HepG2 (cell line): ENCODE data around the gene APOC1. TPM values are rescaled to one million over a fixed set of nuclear protein-coding genes. Genes with fewer than 3 reads are reported as not detected.

Source experiments
- ATF7 ChIP-seq, 2 experiments: fragments of 450-650 bp in 1 of 2; sonication (generic) in 1 of 2; formaldehyde crosslinking in 1 of 2; IDR thresholded peaks; 2 replicates each; pipeline versions ENCODE4 v1.4.0 to v1.6.1; 2016 to 2020; ENCODE audit warnings: antibody characterized with exemption in 1 of 2, mild to moderate bottlenecking in 1 of 2, missing genetic modification reagents in 1 of 2
- EP300 ChIP-seq, 3 experiments: sonication (generic) in 1 of 3; formaldehyde crosslinking in 1 of 3; IDR thresholded peaks; 2 replicates each; pipeline versions ENCODE4 v1.5.1 to v1.6.1; 2011 to 2020; ENCODE audit warnings: low read depth in 2 of 3, low read length in 2 of 3, borderline replicate concordance in 1 of 3, improper control_type of control experiment in 1 of 3, mild to moderate bottlenecking in 1 of 3, missing genetic modification reagents in 1 of 3, moderate library complexity in 1 of 3
- GABPA ChIP-seq, 2 experiments: IDR thresholded peaks; 2 replicates each; pipeline ENCODE4 v1.6.1; 2011 to 2016; ENCODE audit warnings: low read depth in 2 of 2, low read length in 1 of 2, missing biosample characterization in 1 of 2, missing genetic modification characterization in 1 of 2
- GTF3A ChIP-seq: sonication (generic); formaldehyde crosslinking; conservative IDR thresholded peaks from 2 replicates; pipeline ENCODE4 v1.4.0; 2020; ENCODE audit warnings: mild to moderate bottlenecking, missing genetic modification reagents
- KAT2B ChIP-seq: fragments of 150-350 bp; IDR thresholded peaks from 2 replicates; pipeline ENCODE4 v1.6.1; 2014; ENCODE audit warnings: low read depth, low read length, borderline replicate concordance
- KDM6A ChIP-seq: IDR thresholded peaks from 2 replicates; pipeline ENCODE4 v1.6.1; 2016; ENCODE audit warnings: low read depth
- MEF2D ChIP-seq: sonication (generic); formaldehyde crosslinking; IDR thresholded peaks from 2 replicates; pipeline ENCODE4 v1.5.1; 2020; ENCODE audit warnings: mild to moderate bottlenecking, missing genetic modification reagents
- MIER3 ChIP-seq: IDR thresholded peaks from 2 replicates; pipeline ENCODE4 v1.6.1; 2016; ENCODE audit warnings: missing compliant biosample characterization, borderline replicate concordance
- POLR2AphosphoS2 ChIP-seq: IDR thresholded peaks from 2 replicates; pipeline ENCODE4 v1.6.1; 2011; ENCODE audit warnings: low read depth, low read length, improper control_type of control experiment
- PRPF4 ChIP-seq: fragments of 200-400 bp; formaldehyde crosslinking; IDR thresholded peaks from 2 replicates; pipeline ENCODE4 v1.6.1; 2016; ENCODE audit warnings: low read length, low read depth; ENCODE audit not compliant: poor library complexity, severe bottlenecking
- PTBP1 ChIP-seq: fragments of 200-400 bp; formaldehyde crosslinking; IDR thresholded peaks from 2 replicates; pipeline ENCODE4 v1.6.1; 2018; ENCODE audit warnings: low read length, low read depth; ENCODE audit not compliant: poor library complexity, severe bottlenecking
- SAP130 ChIP-seq: IDR thresholded peaks from 2 replicates; pipeline ENCODE4 v1.6.1; 2016; ENCODE audit warnings: low read depth
- SMAD3 ChIP-seq: sonication (generic); formaldehyde crosslinking; IDR thresholded peaks from 2 replicates; pipeline ENCODE4 v1.4.0; 2020; ENCODE audit warnings: missing genetic modification reagents
- SP2 ChIP-seq: sonication (generic); formaldehyde crosslinking; IDR thresholded peaks from 2 replicates; pipeline ENCODE4 v1.5.1; 2020; ENCODE audit warnings: mild to moderate bottlenecking, missing genetic modification reagents
- TEAD2 ChIP-seq: sonication (generic); formaldehyde crosslinking; IDR thresholded peaks from 2 replicates; pipeline ENCODE4 v1.9.0; 2021; ENCODE audit warnings: missing genetic modification reagents
- ZNF33B ChIP-seq: sonication (generic); formaldehyde crosslinking; IDR thresholded peaks from 2 replicates; pipeline ENCODE4 v1.5.1; 2020; ENCODE audit warnings: mild to moderate bottlenecking, missing genetic modification reagents
- ZNF350 ChIP-seq: sonication (generic); formaldehyde crosslinking; IDR thresholded peaks from 2 replicates; pipeline ENCODE4 v1.4.0; 2020; ENCODE audit warnings: mild to moderate bottlenecking, low read depth, missing genetic modification reagents, borderline replicate concordance
- polyA plus RNA-seq, 8 experiments: library from polyadenylated mRNA; depleted of rRNA in 3 of 8; stranded (reverse) in 7 of 8; unstranded in 1 of 8; fragments of >200 nt; fragmentation: Illumina TruSeq in 4 of 8; extraction: Trizol in 4 of 8; gene quantifications; 2 replicates each; pipeline versions ENCODE4 v1.2.1 to v1.2.3, GENCODE V29; 2011 to 2016; ENCODE audit warnings: low read depth in 4 of 8, missing spikeins in 1 of 8, mixed read lengths in 1 of 8; ENCODE audit not compliant: insufficient read depth in 1 of 8
- total RNA-seq, 5 experiments: library from RNA; depleted of rRNA; stranded (reverse); fragments of >200 nt; fragmentation: Illumina TruSeq; extraction: Trizol; gene quantifications; 2 replicates each; pipeline ENCODE4 v1.2.3, GENCODE V29; 2016; ENCODE audit warnings: low read depth in 1 of 5
- TF ChIP-seq, protein P1 (sequence below): sonication (generic); formaldehyde crosslinking; IDR thresholded peaks from 2 replicates; pipeline ENCODE4 v1.9.0; 2021; ENCODE audit warnings: missing genetic modification reagents, borderline replicate concordance
- TF ChIP-seq, protein P2 (sequence below): sonication (generic); IDR thresholded peaks from 2 replicates; pipeline ENCODE4 v1.6.1; 2016; ENCODE audit warnings: low read depth, borderline replicate concordance
- TF ChIP-seq, protein P3 (sequence below): fragments of 450-650 bp; IDR thresholded peaks from 2 replicates; pipeline ENCODE4 v1.6.1; 2016
- TF ChIP-seq, protein P4 (sequence below), 2 experiments: sonication (generic) in 1 of 2; formaldehyde crosslinking in 1 of 2; IDR thresholded peaks; 2 replicates each; pipeline versions ENCODE4 v1.4.0 to v1.6.1; 2018 to 2020; ENCODE audit warnings: missing genetic modification reagents in 2 of 2, borderline replicate concordance in 1 of 2, low read depth in 1 of 2, mild to moderate bottlenecking in 1 of 2, missing biosample characterization in 1 of 2

APOC1 gene
- total and polyA plus RNA-seq, 2 of the 13 experiments (the other 11 are each of a cell fraction or from before 2014, with no cell fraction given): 600 to 1,235 TPM

DNA sequence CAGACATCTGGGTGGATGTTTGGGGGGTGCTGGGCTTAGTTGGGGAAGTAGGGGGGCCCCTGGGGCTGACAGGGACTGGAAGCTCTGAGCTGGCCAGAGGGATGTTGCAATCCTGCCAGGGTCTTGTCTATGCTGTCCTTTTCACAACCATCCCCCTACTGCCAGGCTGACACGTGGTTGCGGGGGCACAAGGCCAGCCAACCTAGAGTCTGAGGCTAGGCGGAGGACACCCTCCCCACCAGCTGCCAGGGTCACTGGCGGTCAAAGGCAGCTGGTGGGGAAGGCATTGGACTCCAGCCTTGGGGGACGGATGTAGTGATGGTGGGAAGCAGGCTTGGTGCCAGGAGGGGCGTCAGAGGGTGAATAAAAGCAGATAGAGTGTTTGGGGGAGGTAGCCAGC, 1.6 kb upstream of the APOC1 start (continued):
- TF ChIP-seq KAT2B (no peak), ATF7 (IDR thresholded peaks at IDR 0.05) (no peak), ATF7 (CRISPR knock-in tag; IDR thresholded peaks at IDR 0.05) (peak; percentile 34; the same call in 1 of the 2 replicates), MIER3 (CRISPR knock-in tag) (peak; percentile 92; the same call in 1 of the 2 replicates), GTF3A (CRISPR knock-in tag) (no peak), KDM6A (peak; percentile 70), TEAD2 (CRISPR knock-in tag) (no peak), SAP130 (CRISPR knock-in tag) (peak; percentile 94), PRPF4 (no peak), GABPA (IDR thresholded peaks at IDR 0.05; ENCODE audit: low read depth, low read length) (no peak), GABPA (CRISPR knock-in tag; IDR thresholded peaks at IDR 0.05; ENCODE audit: low read depth) (peak; percentile 30; the same call in 1 of the 2 replicates), ZNF33B (no peak), MEF2D (0 out of 2 replicates have a peak, but pooled peaks have one; percentile 65), SMAD3 (CRISPR knock-in tag) (0 out of 2 replicates have a peak, but pooled peaks have one; percentile 29), EP300 (IDR thresholded peaks at IDR 0.05; ENCODE audit: low read depth in 2 of 2, low read length in 2 of 2) (peak in 1 of 2 experiments; percentile 79; a peak in 2 of 4 replicates), EP300 (CRISPR knock-in tag; IDR thresholded peaks at IDR 0.05; ENCODE audit: borderline replicate concordance) (peak; percentile 82), POLR2AphosphoS2 (no peak), ZNF350 (peak; percentile 36; the same call in 1 of the 2 replicates), SP2 (CRISPR knock-in tag) (no peak), PTBP1 (no peak)
- TF ChIP-seq, protein P1, sequence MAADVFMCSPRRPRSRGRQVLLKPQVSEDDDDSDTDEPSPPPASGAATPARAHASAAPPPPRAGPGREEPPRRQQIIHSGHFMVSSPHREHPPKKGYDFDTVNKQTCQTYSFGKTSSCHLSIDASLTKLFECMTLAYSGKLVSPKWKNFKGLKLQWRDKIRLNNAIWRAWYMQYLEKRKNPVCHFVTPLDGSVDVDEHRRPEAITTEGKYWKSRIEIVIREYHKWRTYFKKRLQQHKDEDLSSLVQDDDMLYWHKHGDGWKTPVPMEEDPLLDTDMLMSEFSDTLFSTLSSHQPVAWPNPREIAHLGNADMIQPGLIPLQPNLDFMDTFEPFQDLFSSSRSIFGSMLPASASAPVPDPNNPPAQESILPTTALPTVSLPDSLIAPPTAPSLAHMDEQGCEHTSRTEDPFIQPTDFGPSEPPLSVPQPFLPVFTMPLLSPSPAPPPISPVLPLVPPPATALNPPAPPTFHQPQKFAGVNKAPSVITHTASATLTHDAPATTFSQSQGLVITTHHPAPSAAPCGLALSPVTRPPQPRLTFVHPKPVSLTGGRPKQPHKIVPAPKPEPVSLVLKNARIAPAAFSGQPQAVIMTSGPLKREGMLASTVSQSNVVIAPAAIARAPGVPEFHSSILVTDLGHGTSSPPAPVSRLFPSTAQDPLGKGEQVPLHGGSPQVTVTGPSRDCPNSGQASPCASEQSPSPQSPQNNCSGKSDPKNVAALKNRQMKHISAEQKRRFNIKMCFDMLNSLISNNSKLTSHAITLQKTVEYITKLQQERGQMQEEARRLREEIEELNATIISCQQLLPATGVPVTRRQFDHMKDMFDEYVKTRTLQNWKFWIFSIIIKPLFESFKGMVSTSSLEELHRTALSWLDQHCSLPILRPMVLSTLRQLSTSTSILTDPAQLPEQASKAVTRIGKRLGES (CRISPR knock-in tag): peak; percentile 23; the same call in 1 of the 2 replicates
- TF ChIP-seq, protein P2, sequence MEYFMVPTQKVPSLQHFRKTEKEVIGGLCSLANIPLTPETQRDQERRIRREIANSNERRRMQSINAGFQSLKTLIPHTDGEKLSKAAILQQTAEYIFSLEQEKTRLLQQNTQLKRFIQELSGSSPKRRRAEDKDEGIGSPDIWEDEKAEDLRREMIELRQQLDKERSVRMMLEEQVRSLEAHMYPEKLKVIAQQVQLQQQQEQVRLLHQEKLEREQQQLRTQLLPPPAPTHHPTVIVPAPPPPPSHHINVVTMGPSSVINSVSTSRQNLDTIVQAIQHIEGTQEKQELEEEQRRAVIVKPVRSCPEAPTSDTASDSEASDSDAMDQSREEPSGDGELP: peak; percentile 92
- TF ChIP-seq, protein P3, sequence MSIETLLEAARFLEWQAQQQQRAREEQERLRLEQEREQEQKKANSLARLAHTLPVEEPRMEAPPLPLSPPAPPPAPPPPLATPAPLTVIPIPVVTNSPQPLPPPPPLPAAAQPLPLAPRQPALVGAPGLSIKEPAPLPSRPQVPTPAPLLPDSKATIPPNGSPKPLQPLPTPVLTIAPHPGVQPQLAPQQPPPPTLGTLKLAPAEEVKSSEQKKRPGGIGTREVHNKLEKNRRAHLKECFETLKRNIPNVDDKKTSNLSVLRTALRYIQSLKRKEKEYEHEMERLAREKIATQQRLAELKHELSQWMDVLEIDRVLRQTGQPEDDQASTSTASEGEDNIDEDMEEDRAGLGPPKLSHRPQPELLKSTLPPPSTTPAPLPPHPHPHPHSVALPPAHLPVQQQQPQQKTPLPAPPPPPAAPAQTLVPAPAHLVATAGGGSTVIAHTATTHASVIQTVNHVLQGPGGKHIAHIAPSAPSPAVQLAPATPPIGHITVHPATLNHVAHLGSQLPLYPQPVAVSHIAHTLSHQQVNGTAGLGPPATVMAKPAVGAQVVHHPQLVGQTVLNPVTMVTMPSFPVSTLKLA: peak; percentile 66
- TF ChIP-seq, protein P4, sequence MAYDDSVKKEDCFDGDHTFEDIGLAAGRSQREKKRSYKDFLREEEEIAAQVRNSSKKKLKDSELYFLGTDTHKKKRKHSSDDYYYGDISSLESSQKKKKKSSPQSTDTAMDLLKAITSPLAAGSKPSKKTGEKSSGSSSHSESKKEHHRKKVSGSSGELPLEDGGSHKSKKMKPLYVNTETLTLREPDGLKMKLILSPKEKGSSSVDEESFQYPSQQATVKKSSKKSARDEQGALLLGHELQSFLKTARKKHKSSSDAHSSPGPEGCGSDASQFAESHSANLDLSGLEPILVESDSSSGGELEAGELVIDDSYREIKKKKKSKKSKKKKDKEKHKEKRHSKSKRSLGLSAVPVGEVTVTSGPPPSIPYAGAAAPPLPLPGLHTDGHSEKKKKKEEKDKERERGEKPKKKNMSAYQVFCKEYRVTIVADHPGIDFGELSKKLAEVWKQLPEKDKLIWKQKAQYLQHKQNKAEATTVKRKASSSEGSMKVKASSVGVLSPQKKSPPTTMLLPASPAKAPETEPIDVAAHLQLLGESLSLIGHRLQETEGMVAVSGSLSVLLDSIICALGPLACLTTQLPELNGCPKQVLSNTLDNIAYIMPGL (CRISPR knock-in tag; IDR thresholded peaks at IDR 0.05; ENCODE audit: borderline replicate concordance in 1 of 2, low read depth in 1 of 2): peak; percentile 34 to 67; a peak in 2 of 4 replicates
